ENCODE data around the gene AFF3. TPM values are rescaled to one million over a fixed set of nuclear protein-coding genes. Genes with fewer than 3 reads are reported as not detected.

The AFF3 gene
- total and polyA plus RNA-seq, 4 donors = 0.48 to 5.3 (median 2.3) TPM

GRCh38 chr2:99861376-99861760 lies 281.0 kb downstream of the AFF3 start:
- no peak for DNase-seq (ENCODE audit: low spot score)
- Histone ChIP-seq H3K9ac (ENCODE audit: low read depth in 1 of 2, low read length in 2 of 2) (no peak overlapping the region), H3K27ac (ENCODE audit: low read depth in 1 of 2, low read length in 2 of 2) (no peak overlapping the region), H3K4me3 (ENCODE audit: low read depth in 1 of 3, low read length in 3 of 3) (no peak overlapping the region), H3K27me3 (ENCODE audit: control insufficient read depth in 4 of 4, insufficient read depth in 4 of 4, low read length in 3 of 4) (no peaks in the 10 kb centered on the region), H3K4me1 (ENCODE audit: control insufficient read depth in 4 of 4, insufficient read depth in 4 of 4, low read length in 3 of 4) (peaks cover 3 to 21% (median 11%) of the 10 kb centered on the region in 4 donors), H3K36me3 (ENCODE audit: control insufficient read depth in 4 of 4, insufficient read depth in 3 of 4, low read depth in 1 of 4, low read length in 3 of 4) (no peaks in the 10 kb centered on the region), H3K9me3 (ENCODE audit: control insufficient read depth in 4 of 4, low read length in 3 of 4) (no peaks in the 10 kb centered on the region)
- TF ChIP-seq HNF4A (conservative IDR thresholded peaks at IDR 0.05) (no peak), HNF4G (IDR thresholded peaks at IDR 0.05) (no peak), REST (IDR thresholded peaks at IDR 0.05) (no peak), JUND (IDR thresholded peaks at IDR 0.05) (no peak), EGR1 (IDR thresholded peaks at IDR 0.05; ENCODE audit: low read depth in 2 of 2) (no peak), CTCF (IDR thresholded peaks at IDR 0.05; ENCODE audit: low read depth, low read length, missing input control) (no peak), YY1 (IDR thresholded peaks at IDR 0.05) (no peak), FOXA1 (IDR thresholded peaks at IDR 0.05) (no peak), FOXA2 (IDR thresholded peaks at IDR 0.05) (no peak), NR2F2 (IDR thresholded peaks at IDR 0.05) (no peak), RAD21 (IDR thresholded peaks at IDR 0.05) (no peak), MAX (IDR thresholded peaks at IDR 0.05) (no peak)
- 64% methylated on average over 2 of the region's 2 CpGs for WGBS

GRCh38 chr2:99860720-99861375 lies 281.5 kb downstream of the AFF3 start:
- peaks cover 3 to 20% (median 10%) of the 10 kb centered on the region in 4 donors for H3K4me1 ChIP-seq (ENCODE audit: control insufficient read depth in 4 of 4, insufficient read depth in 4 of 4, low read length in 3 of 4)

More at GRCh38 chr2:99860720-99861375, 281.5 kb downstream of the AFF3 start:
- H3K9ac ChIP-seq (ENCODE audit: low read depth in 1 of 2, low read length in 2 of 2) = no peak overlapping the region
- no peak for TF ChIP-seq SP1 (IDR thresholded peaks at IDR 0.05)
- no peak for TF ChIP-seq FOXA1 (IDR thresholded peaks at IDR 0.05)
- TF ChIP-seq MAX (IDR thresholded peaks at IDR 0.05) = no peak
- no peak for TF ChIP-seq RXRA (IDR thresholded peaks at IDR 0.05)
- TF ChIP-seq NR2F2 (IDR thresholded peaks at IDR 0.05) = no peak
- TF ChIP-seq ZBTB33 (IDR thresholded peaks at IDR 0.05) = no peak
- TF ChIP-seq YY1 (IDR thresholded peaks at IDR 0.05) = no peak
- no peak for TF ChIP-seq CTCF (IDR thresholded peaks at IDR 0.05; ENCODE audit: low read depth, low read length, missing input control)
- no peak for TF ChIP-seq RAD21 (IDR thresholded peaks at IDR 0.05)
- no peak for DNase-seq (ENCODE audit: low spot score)
- no peaks in the 10 kb centered on the region for H3K9me3 ChIP-seq (ENCODE audit: control insufficient read depth in 4 of 4, low read length in 3 of 4)
- H3K36me3 ChIP-seq (ENCODE audit: control insufficient read depth in 4 of 4, insufficient read depth in 3 of 4, low read depth in 1 of 4, low read length in 3 of 4) = no peaks in the 10 kb centered on the region
- no peak overlapping the region for H3K4me3 ChIP-seq (ENCODE audit: low read depth in 1 of 3, low read length in 3 of 3)
- no peaks in the 10 kb centered on the region for H3K27me3 ChIP-seq (ENCODE audit: control insufficient read depth in 4 of 4, insufficient read depth in 4 of 4, low read length in 3 of 4)
- H3K27ac ChIP-seq (ENCODE audit: low read depth in 1 of 2, low read length in 2 of 2) = no peak overlapping the region
- WGBS = 90% methylated on average over 4 of the region's 4 CpGs

Data from liver (tissue), 9 donors.